B cell (primary cell): ENCODE measurements around the gene COL21A1.

ENCODE experiments used
- CTCF ChIP-seq: fragments of 200-600 bp; IDR thresholded peaks from one replicate; pipeline ENCODE4 v1.8.0; 2022; ENCODE audit warnings: antibody characterized with exemption, mild to moderate bottlenecking
- EZH2 ChIP-seq: IDR thresholded peaks from 2 replicates; pipeline ENCODE4 v1.6.1; 2012; ENCODE audit warnings: borderline replicate concordance, low read depth, mild to moderate bottlenecking, moderate library complexity, low read length; ENCODE audit not compliant: insufficient read depth, poor library complexity, severe bottlenecking

GRCh38 chr6:56096541-56096940, 150.8 kb downstream of the COL21A1 start:
- TF ChIP-seq CTCF (no peak), EZH2 (no peak)
